ENCODE results near the gene ADGRF3. TPM values are rescaled to one million over a fixed set of nuclear protein-coding genes. Genes with fewer than 3 reads are reported as not detected.

ADGRF3 gene
- total and polyA plus RNA-seq, 2 of the 13 experiments (the other 11 are each of a cell fraction or from before 2014, with no cell fraction given), result 0.40 to 1.5 TPM

DNA sequence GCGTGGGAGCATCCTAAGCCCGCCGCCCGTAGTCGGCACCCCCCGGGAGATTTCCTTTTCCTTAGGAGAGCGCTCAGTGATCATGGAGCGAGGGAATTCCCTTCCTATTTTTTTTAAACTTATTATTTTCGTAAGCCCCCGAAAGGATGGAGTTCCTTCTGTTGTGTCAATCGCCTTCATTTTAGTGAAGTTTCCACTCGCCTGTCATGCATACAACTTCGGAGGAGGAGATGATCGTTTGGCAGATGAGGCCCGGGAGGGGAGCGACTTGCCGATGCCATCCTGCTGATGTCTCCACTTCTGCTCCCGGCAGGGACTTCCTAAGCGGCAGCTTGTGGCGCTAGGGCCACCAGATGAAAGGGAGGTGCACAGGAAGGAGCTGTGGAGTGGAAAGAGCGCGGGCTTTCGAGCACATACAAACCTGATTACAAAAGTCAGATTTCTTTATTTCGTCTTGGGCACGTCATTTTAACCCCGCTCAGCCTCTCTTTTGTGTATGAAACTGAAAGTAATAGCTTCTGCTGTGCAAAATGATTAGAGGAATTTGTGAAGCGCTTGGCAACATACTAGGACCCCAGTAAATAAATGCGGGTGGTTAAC, at the start of gene ADGRF3 (continued):
- TF ChIP-seq, protein P1, sequence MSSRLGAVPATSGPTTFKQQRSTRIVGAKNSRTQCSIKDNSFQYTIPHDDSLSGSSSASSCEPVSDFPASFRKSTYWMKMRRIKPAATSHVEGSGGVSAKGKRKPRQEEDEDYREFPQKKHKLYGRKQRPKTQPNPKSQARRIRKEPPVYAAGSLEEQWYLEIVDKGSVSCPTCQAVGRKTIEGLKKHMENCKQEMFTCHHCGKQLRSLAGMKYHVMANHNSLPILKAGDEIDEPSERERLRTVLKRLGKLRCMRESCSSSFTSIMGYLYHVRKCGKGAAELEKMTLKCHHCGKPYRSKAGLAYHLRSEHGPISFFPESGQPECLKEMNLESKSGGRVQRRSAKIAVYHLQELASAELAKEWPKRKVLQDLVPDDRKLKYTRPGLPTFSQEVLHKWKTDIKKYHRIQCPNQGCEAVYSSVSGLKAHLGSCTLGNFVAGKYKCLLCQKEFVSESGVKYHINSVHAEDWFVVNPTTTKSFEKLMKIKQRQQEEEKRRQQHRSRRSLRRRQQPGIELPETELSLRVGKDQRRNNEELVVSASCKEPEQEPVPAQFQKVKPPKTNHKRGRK (CRISPR knock-in tag; IDR thresholded peaks at IDR 0.05), result no peak
- TF ChIP-seq GZF1 (CRISPR knock-in tag; IDR thresholded peaks at IDR 0.05) (peak; percentile 69; the same call in 1 of the 2 replicates), PAF1 (CRISPR knock-in tag; IDR thresholded peaks at IDR 0.05) (no peak), SALL1 (CRISPR knock-in tag; IDR thresholded peaks at IDR 0.05) (no peak), SKIL (CRISPR knock-in tag; IDR thresholded peaks at IDR 0.05; ENCODE audit: borderline replicate concordance) (0 out of 2 replicates have a peak, but pooled peaks have one; percentile 20), ZNF605 (CRISPR knock-in tag; IDR thresholded peaks at IDR 0.05) (no peak), TRAFD1 (CRISPR knock-in tag; IDR thresholded peaks at IDR 0.05; ENCODE audit: borderline replicate concordance) (0 out of 2 replicates have a peak, but pooled peaks have one; percentile 71), PAX8 (CRISPR knock-in tag; IDR thresholded peaks at IDR 0.05; ENCODE audit: borderline replicate concordance) (no peak), MZF1 (CRISPR knock-in tag; IDR thresholded peaks at IDR 0.05; ENCODE audit: borderline replicate concordance) (no peak), ZSCAN9 (CRISPR knock-in tag; IDR thresholded peaks at IDR 0.05; ENCODE audit: borderline replicate concordance) (no peak), HNRNPLL (IDR thresholded peaks at IDR 0.05; ENCODE audit: low read depth, low read length, poor library complexity, severe bottlenecking) (no peak), ZNF776 (CRISPR knock-in tag; IDR thresholded peaks at IDR 0.05) (0 out of 2 replicates have a peak, but pooled peaks have one; percentile 1), NR2F1 (CRISPR knock-in tag; IDR thresholded peaks at IDR 0.05) (no peak), ZNF44 (CRISPR knock-in tag; IDR thresholded peaks at IDR 0.05) (no peak), CHD2 (IDR thresholded peaks at IDR 0.05; ENCODE audit: low read depth, low read length) (no peak)
- TF ChIP-seq, protein P2, sequence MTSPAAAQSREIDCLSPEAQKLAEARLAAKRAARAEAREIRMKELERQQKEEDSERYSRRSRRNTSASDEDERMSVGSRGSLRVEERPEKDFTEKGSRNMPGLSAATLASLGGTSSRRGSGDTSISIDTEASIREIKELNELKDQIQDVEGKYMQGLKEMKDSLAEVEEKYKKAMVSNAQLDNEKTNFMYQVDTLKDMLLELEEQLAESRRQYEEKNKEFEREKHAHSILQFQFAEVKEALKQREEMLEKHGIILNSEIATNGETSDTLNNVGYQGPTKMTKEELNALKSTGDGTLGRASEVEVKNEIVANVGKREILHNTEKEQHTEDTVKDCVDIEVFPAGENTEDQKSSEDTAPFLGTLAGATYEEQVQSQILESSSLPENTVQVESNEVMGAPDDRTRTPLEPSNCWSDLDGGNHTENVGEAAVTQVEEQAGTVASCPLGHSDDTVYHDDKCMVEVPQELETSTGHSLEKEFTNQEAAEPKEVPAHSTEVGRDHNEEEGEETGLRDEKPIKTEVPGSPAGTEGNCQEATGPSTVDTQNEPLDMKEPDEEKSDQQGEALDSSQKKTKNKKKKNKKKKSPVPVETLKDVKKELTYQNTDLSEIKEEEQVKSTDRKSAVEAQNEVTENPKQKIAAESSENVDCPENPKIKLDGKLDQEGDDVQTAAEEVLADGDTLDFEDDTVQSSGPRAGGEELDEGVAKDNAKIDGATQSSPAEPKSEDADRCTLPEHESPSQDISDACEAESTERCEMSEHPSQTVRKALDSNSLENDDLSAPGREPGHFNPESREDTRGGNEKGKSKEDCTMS (CRISPR knock-in tag; conservative IDR thresholded peaks at IDR 0.05), result no peak
- TF ChIP-seq, protein P3, sequence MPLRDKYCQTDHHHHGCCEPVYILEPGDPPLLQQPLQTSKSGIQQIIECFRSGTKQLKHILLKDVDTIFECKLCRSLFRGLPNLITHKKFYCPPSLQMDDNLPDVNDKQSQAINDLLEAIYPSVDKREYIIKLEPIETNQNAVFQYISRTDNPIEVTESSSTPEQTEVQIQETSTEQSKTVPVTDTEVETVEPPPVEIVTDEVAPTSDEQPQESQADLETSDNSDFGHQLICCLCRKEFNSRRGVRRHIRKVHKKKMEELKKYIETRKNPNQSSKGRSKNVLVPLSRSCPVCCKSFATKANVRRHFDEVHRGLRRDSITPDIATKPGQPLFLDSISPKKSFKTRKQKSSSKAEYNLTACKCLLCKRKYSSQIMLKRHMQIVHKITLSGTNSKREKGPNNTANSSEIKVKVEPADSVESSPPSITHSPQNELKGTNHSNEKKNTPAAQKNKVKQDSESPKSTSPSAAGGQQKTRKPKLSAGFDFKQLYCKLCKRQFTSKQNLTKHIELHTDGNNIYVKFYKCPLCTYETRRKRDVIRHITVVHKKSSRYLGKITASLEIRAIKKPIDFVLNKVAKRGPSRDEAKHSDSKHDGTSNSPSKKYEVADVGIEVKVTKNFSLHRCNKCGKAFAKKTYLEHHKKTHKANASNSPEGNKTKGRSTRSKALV (CRISPR knock-in tag; IDR thresholded peaks at IDR 0.05), result 0 out of 2 replicates have a peak, but pooled peaks have one; percentile 18
